GM04503 (cell line): ENCODE data around the gene GNG7.
A peak's percentile ranks its signal among the peaks of the same experiment; 100 is the strongest.
"Not testable (repeated sequence)": the region's sequence is repeated elsewhere in the genome, so short reads cannot be mapped to it uniquely, and the experiment has no call there.

Experiments
- DNase-seq: peaks from one replicate; pipeline ENCODE4 v3.0.0-alpha.2; 2012; ENCODE audit warnings: low read depth

The GNG7 gene

GRCh38 chr19:2463694-2464093 is 238.8 kb downstream of the GNG7 start:
- not testable (repeated sequence) for DNase-seq

- DNase-seq, result peak; percentile 94
These were observed 239.7 kb downstream of the GNG7 start for GRCh38 chr19:2462635-2463421.

GRCh38 chr19:2461751-2462634 is 240.5 kb downstream of the GNG7 start:
- no peak for DNase-seq
